ENCODE data around the gene ZMIZ1.

Gene ZMIZ1

GRCh38 chr10:79350407-79351154, 281.8 kb downstream of the ZMIZ1 start:
- no peak for DNase-seq (ENCODE audit: low read depth in 1 of 2, low spot score in 1 of 2)

GRCh38 chr10:79351332-79351731, 282.6 kb downstream of the ZMIZ1 start:
- DNase-seq (ENCODE audit: low read depth in 1 of 2, low spot score in 1 of 2): no peak

GRCh38 chr10:79352035-79352877, 283.5 kb downstream of the ZMIZ1 start:
- no peak for DNase-seq (ENCODE audit: low read depth in 1 of 2, low spot score in 1 of 2)

GRCh38 chr10:79353000-79353406, 284.2 kb downstream of the ZMIZ1 start:
- no peak for DNase-seq (ENCODE audit: low read depth in 1 of 2, low spot score in 1 of 2)

- no peak for DNase-seq (ENCODE audit: low read depth in 1 of 2, low spot score in 1 of 2)
Observed at GRCh38 chr10:79353726-79354125, 285.0 kb downstream of the ZMIZ1 start.

GRCh38 chr10:79354141-79354540, 285.4 kb downstream of the ZMIZ1 start:
- no peak for DNase-seq (ENCODE audit: low read depth in 1 of 2, low spot score in 1 of 2)

- DNase-seq (ENCODE audit: low read depth in 1 of 2, low spot score in 1 of 2): no peak
Observed at GRCh38 chr10:79354615-79355014, 285.8 kb downstream of the ZMIZ1 start.

- no peak for DNase-seq (ENCODE audit: low read depth in 1 of 2, low spot score in 1 of 2)
Observed at GRCh38 chr10:79355420-79356017, 286.8 kb downstream of the ZMIZ1 start.

GRCh38 chr10:79356104-79356503, 287.3 kb downstream of the ZMIZ1 start:
- DNase-seq (ENCODE audit: low read depth in 1 of 2, low spot score in 1 of 2): no peak

GRCh38 chr10:79357180-79357579, 288.4 kb downstream of the ZMIZ1 start:
- no peak for DNase-seq (ENCODE audit: low read depth in 1 of 2, low spot score in 1 of 2)

GRCh38 chr10:79358811-79359210, 290.0 kb downstream of the ZMIZ1 start:
- DNase-seq (ENCODE audit: low read depth in 1 of 2, low spot score in 1 of 2): no peak

GRCh38 chr10:79359816-79360498, 291.2 kb downstream of the ZMIZ1 start:
- DNase-seq (ENCODE audit: low read depth in 1 of 2, low spot score in 1 of 2): no peak

GRCh38 chr10:79360499-79361342, 292.0 kb downstream of the ZMIZ1 start:
- no peak for DNase-seq (ENCODE audit: low read depth in 1 of 2, low spot score in 1 of 2)

- no peak for DNase-seq (ENCODE audit: low read depth in 1 of 2, low spot score in 1 of 2)
Observed at GRCh38 chr10:79361726-79362397, 293.1 kb downstream of the ZMIZ1 start.
